ENCODE measurements around the gene MAGI2.

MAGI2 gene

GRCh38 chr7:78873117-78873516 is 580.4 kb downstream of the MAGI2 start:
- H4K20me1 ChIP-seq (ENCODE audit: low read depth, low read length): no peaks in the 10 kb centered on the region
- H3K9me3 ChIP-seq (ENCODE audit: insufficient read depth, low read length): no peaks in the 10 kb centered on the region
- TF ChIP-seq CTCF (IDR thresholded peaks at IDR 0.05; ENCODE audit: insufficient read depth, low read length, poor library complexity, severe bottlenecking): no peak
- TF ChIP-seq EZH2phosphoT487 (conservative IDR thresholded peaks at IDR 0.05; ENCODE audit: low read length): no peak
- H3K79me2 ChIP-seq (ENCODE audit: insufficient read depth, low read length): no peaks in the 10 kb centered on the region
- no peak overlapping the region for H3K4me2 ChIP-seq (ENCODE audit: low read depth, low read length, poor library complexity, severe bottlenecking)
- no peak overlapping the region for H2AFZ ChIP-seq (ENCODE audit: low read depth, low read length, severe bottlenecking)
- H3K27me3 ChIP-seq (ENCODE audit: low read length): no peaks in the 10 kb centered on the region
- H3K4me3 ChIP-seq (ENCODE audit: insufficient read depth, low read length, poor library complexity, severe bottlenecking): no peak overlapping the region
- H3K27ac ChIP-seq (ENCODE audit: low read depth, low read length): no peak overlapping the region
- no peaks in the 10 kb centered on the region for H3F3A ChIP-seq (ENCODE audit: insufficient read depth)
- no peak overlapping the region for H3K9ac ChIP-seq (ENCODE audit: low read length)
- no peaks in the 10 kb centered on the region for H3K9me2 ChIP-seq (replicated peaks; ENCODE audit: insufficient read depth, low read length)
- no peaks in the 10 kb centered on the region for H3K36me3 ChIP-seq (ENCODE audit: low read length)

- no peaks in the 10 kb centered on the region for H4K20me1 ChIP-seq (ENCODE audit: low read depth, low read length)
- H3K27ac ChIP-seq (ENCODE audit: low read depth, low read length): no peak overlapping the region
- H3F3A ChIP-seq (ENCODE audit: insufficient read depth): no peaks in the 10 kb centered on the region
- no peaks in the 10 kb centered on the region for H3K36me3 ChIP-seq (ENCODE audit: low read length)
- H3K27me3 ChIP-seq (ENCODE audit: low read length): no peaks in the 10 kb centered on the region
- H3K4me3 ChIP-seq (ENCODE audit: insufficient read depth, low read length, poor library complexity, severe bottlenecking): no peak overlapping the region
- no peaks in the 10 kb centered on the region for H3K79me2 ChIP-seq (ENCODE audit: insufficient read depth, low read length)
- H3K9ac ChIP-seq (ENCODE audit: low read length): no peak overlapping the region
- no peak overlapping the region for H2AFZ ChIP-seq (ENCODE audit: low read depth, low read length, severe bottlenecking)
- H3K4me2 ChIP-seq (ENCODE audit: low read depth, low read length, poor library complexity, severe bottlenecking): no peak overlapping the region
- TF ChIP-seq CTCF (IDR thresholded peaks at IDR 0.05; ENCODE audit: insufficient read depth, low read length, poor library complexity, severe bottlenecking) (no peak), EZH2phosphoT487 (conservative IDR thresholded peaks at IDR 0.05; ENCODE audit: low read length) (no peak)
- H3K9me3 ChIP-seq (ENCODE audit: insufficient read depth, low read length): no peaks in the 10 kb centered on the region
- H3K9me2 ChIP-seq (replicated peaks; ENCODE audit: insufficient read depth, low read length): no peaks in the 10 kb centered on the region
Observed at GRCh38 chr7:78864339-78864738, 589.1 kb downstream of the MAGI2 start.

- H4K20me1 ChIP-seq (ENCODE audit: low read depth, low read length): no peaks in the 10 kb centered on the region
- H3K4me3 ChIP-seq (ENCODE audit: insufficient read depth, low read length, poor library complexity, severe bottlenecking): no peak overlapping the region
- no peaks in the 10 kb centered on the region for H3K79me2 ChIP-seq (ENCODE audit: insufficient read depth, low read length)
- H3K27ac ChIP-seq (ENCODE audit: low read depth, low read length): no peak overlapping the region
- no peaks in the 10 kb centered on the region for H3K9me2 ChIP-seq (replicated peaks; ENCODE audit: insufficient read depth, low read length)
- H3K4me2 ChIP-seq (ENCODE audit: low read depth, low read length, poor library complexity, severe bottlenecking): no peak overlapping the region
- H3K36me3 ChIP-seq (ENCODE audit: low read length): no peaks in the 10 kb centered on the region
- H3K9ac ChIP-seq (ENCODE audit: low read length): no peak overlapping the region
- no peak for TF ChIP-seq EZH2phosphoT487 (conservative IDR thresholded peaks at IDR 0.05; ENCODE audit: low read length)
- no peak for TF ChIP-seq CTCF (IDR thresholded peaks at IDR 0.05; ENCODE audit: insufficient read depth, low read length, poor library complexity, severe bottlenecking)
- H3K9me3 ChIP-seq (ENCODE audit: insufficient read depth, low read length): no peaks in the 10 kb centered on the region
- no peaks in the 10 kb centered on the region for H3F3A ChIP-seq (ENCODE audit: insufficient read depth)
- no peak overlapping the region for H2AFZ ChIP-seq (ENCODE audit: low read depth, low read length, severe bottlenecking)
- H3K27me3 ChIP-seq (ENCODE audit: low read length): no peaks in the 10 kb centered on the region
Observed at GRCh38 chr7:78863281-78863680, 590.2 kb downstream of the MAGI2 start.
